Measurements from ENCODE around the gene CYTL1.

DNA sequence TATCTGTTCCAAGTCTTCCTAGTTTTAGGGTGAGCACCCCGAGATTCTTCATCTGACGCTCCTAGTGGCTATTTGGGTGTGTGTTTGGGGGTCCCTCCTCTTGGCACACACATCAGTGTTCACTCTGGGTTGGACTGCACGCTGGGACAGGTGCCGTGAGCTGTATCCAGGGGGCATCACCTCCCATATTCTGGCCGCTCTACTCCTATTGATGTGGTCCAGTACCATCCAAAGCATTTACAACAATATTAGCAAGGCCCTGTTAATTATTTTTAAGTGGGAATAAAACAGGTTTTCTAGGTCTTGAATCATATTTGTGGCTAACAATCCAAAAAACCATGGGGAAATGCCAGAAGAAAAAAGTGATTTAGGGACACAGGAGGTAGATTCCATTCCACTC is 26.4 kb downstream of the CYTL1 start:
- TF ChIP-seq, protein P1, sequence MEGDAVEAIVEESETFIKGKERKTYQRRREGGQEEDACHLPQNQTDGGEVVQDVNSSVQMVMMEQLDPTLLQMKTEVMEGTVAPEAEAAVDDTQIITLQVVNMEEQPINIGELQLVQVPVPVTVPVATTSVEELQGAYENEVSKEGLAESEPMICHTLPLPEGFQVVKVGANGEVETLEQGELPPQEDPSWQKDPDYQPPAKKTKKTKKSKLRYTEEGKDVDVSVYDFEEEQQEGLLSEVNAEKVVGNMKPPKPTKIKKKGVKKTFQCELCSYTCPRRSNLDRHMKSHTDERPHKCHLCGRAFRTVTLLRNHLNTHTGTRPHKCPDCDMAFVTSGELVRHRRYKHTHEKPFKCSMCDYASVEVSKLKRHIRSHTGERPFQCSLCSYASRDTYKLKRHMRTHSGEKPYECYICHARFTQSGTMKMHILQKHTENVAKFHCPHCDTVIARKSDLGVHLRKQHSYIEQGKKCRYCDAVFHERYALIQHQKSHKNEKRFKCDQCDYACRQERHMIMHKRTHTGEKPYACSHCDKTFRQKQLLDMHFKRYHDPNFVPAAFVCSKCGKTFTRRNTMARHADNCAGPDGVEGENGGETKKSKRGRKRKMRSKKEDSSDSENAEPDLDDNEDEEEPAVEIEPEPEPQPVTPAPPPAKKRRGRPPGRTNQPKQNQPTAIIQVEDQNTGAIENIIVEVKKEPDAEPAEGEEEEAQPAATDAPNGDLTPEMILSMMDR (IDR thresholded peaks at IDR 0.05): no peak
- no peak for TF ChIP-seq POLR2A (IDR thresholded peaks at IDR 0.05)

Data from lower leg skin (tissue), 3 donors.